HG02852 (cell line): ENCODE measurements around the gene TDRD7.

Experiments used
- ATAC-seq: cut with Tn5 transposase; IDR thresholded peaks from one replicate; pipeline ENCODE4 v1.9.1; 2021; ENCODE audit warnings: mild to moderate bottlenecking, moderate library complexity; ENCODE audit not compliant: unreplicated experiment

TDRD7 gene

GRCh38 chr9:97521576-97522333 lies 109.9 kb downstream of the TDRD7 start:
- no peak for ATAC-seq

GRCh38 chr9:97524424-97524823 lies 112.5 kb downstream of the TDRD7 start:
- no peak for ATAC-seq

GRCh38 chr9:97525451-97525850 lies 113.6 kb downstream of the TDRD7 start:
- ATAC-seq: no peak

GRCh38 chr9:97526895-97527575 lies 115.1 kb downstream of the TDRD7 start:
- no peak for ATAC-seq

GRCh38 chr9:97527626-97528528 lies 116.0 kb downstream of the TDRD7 start:
- peak; percentile 29 for ATAC-seq

- ATAC-seq: peak; percentile 30
Observed at GRCh38 chr9:97528529-97529230, 116.8 kb downstream of the TDRD7 start.

- peak; percentile 85 for ATAC-seq
Observed at GRCh38 chr9:97529363-97530076, 117.6 kb downstream of the TDRD7 start.

- ATAC-seq: no peak
Observed at GRCh38 chr9:97531888-97532376, 120.0 kb downstream of the TDRD7 start.

- ATAC-seq: no peak
Observed at GRCh38 chr9:97534185-97534584, 122.3 kb downstream of the TDRD7 start.

- ATAC-seq: no peak
Observed at GRCh38 chr9:97534961-97535594, 123.2 kb downstream of the TDRD7 start.

GRCh38 chr9:97535771-97536170 lies 123.9 kb downstream of the TDRD7 start:
- no peak for ATAC-seq

GRCh38 chr9:97536480-97536879 lies 124.6 kb downstream of the TDRD7 start:
- no peak for ATAC-seq

GRCh38 chr9:97543561-97543960 lies 131.7 kb downstream of the TDRD7 start:
- no peak for ATAC-seq

- no peak for ATAC-seq
Observed at GRCh38 chr9:97545486-97545885, 133.6 kb downstream of the TDRD7 start.
